ENCODE measurements around the gene EPHA7.

EPHA7 gene

DNA sequence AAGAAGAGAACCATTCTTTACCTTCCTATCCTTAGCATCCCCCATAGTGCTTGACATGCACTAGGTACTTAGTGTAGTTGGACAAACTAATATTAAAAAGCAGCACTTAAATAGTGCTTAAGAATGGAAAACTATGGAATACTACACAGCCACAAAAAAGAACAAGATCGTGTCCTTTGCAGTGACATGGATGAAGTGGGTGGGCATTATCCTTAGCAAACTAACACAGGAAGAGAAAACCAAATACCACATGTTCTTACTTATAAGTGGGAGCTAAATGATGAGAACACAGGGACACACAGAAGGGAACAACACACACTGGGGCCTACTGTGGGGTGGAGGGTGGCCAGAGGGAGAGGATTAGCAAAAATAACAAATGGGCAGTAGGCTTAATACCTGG lies 66.8 kb downstream of the EPHA7 start:
- H3K4me3 ChIP-seq (replicated peaks in 1 of 2; ENCODE audit: low read depth in 2 of 2, low read length in 2 of 2): no peak overlapping the region
- TF ChIP-seq, protein P1, sequence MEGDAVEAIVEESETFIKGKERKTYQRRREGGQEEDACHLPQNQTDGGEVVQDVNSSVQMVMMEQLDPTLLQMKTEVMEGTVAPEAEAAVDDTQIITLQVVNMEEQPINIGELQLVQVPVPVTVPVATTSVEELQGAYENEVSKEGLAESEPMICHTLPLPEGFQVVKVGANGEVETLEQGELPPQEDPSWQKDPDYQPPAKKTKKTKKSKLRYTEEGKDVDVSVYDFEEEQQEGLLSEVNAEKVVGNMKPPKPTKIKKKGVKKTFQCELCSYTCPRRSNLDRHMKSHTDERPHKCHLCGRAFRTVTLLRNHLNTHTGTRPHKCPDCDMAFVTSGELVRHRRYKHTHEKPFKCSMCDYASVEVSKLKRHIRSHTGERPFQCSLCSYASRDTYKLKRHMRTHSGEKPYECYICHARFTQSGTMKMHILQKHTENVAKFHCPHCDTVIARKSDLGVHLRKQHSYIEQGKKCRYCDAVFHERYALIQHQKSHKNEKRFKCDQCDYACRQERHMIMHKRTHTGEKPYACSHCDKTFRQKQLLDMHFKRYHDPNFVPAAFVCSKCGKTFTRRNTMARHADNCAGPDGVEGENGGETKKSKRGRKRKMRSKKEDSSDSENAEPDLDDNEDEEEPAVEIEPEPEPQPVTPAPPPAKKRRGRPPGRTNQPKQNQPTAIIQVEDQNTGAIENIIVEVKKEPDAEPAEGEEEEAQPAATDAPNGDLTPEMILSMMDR (IDR thresholded peaks at IDR 0.05; ENCODE audit: low read depth, low read length): no peak
- DNase-seq (ENCODE audit: low read depth in 2 of 2): no peak

GRCh38 chr6:93351222-93351621 lies 68.1 kb downstream of the EPHA7 start:
- DNase-seq (ENCODE audit: low read depth in 2 of 2): no peak
- TF ChIP-seq, protein P1 (IDR thresholded peaks at IDR 0.05; ENCODE audit: low read depth, low read length): no peak
- no peak overlapping the region for H3K4me3 ChIP-seq (replicated peaks in 1 of 2; ENCODE audit: low read depth in 2 of 2, low read length in 2 of 2)

- TF ChIP-seq, protein P1 (IDR thresholded peaks at IDR 0.05; ENCODE audit: low read depth, low read length): no peak
- DNase-seq (ENCODE audit: low read depth in 2 of 2): no peak
- H3K4me3 ChIP-seq (replicated peaks in 1 of 2; ENCODE audit: low read depth in 2 of 2, low read length in 2 of 2): no peak overlapping the region
Observed at GRCh38 chr6:93350774-93351173, 68.6 kb downstream of the EPHA7 start.

DNA sequence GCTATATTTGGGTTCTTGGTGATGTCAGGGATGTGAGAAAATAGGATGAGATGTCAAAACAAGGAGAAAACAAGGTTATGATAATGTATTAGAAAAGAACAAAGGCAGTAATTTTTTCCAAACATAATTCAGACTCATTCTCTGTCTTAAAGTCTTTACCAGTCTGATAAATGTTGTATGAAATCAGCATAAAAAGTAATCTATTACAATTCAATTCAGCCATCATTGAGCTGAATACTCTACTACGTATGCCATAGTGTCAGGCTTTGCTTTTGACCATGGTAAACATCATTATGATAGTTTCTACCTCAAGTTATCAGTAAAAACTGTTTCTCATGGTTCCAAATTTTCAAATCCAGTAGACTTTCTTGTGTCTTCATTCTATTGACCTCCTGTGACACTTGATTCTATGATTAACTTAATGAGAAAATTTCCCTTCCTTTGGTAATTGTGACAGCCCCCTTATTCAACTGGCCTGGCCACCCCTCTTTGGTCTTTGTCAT lies 75.0 kb downstream of the EPHA7 start:
- TF ChIP-seq, protein P1 (IDR thresholded peaks at IDR 0.05; ENCODE audit: low read depth, low read length): no peak
- H3K4me3 ChIP-seq (replicated peaks in 1 of 2; ENCODE audit: low read depth in 2 of 2, low read length in 2 of 2): no peak overlapping the region
- no peak for DNase-seq (ENCODE audit: low read depth in 2 of 2)

DNA sequence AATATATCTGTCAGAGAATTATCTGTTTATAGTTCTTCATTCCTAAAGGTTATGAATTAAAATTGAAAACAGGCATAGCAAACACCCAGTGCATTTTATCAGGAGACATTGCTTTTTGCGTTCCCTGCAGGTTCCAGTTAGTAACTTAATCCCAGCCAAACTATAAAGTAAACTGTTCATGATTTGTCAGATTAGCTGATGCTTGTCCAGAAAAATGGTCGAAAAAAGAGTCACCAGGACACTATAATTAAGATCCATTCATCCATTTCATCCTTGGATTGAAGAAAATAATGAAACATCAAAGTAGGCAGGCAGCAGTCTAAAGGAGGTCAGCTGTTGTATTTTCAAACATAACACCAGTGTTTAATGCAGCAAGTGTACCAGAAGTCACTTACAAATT lies 75.9 kb downstream of the EPHA7 start:
- DNase-seq (ENCODE audit: low read depth in 2 of 2): no peak
- TF ChIP-seq, protein P1 (IDR thresholded peaks at IDR 0.05; ENCODE audit: low read depth, low read length): no peak
- H3K4me3 ChIP-seq (replicated peaks in 1 of 2; ENCODE audit: low read depth in 2 of 2, low read length in 2 of 2): no peak overlapping the region

DNA sequence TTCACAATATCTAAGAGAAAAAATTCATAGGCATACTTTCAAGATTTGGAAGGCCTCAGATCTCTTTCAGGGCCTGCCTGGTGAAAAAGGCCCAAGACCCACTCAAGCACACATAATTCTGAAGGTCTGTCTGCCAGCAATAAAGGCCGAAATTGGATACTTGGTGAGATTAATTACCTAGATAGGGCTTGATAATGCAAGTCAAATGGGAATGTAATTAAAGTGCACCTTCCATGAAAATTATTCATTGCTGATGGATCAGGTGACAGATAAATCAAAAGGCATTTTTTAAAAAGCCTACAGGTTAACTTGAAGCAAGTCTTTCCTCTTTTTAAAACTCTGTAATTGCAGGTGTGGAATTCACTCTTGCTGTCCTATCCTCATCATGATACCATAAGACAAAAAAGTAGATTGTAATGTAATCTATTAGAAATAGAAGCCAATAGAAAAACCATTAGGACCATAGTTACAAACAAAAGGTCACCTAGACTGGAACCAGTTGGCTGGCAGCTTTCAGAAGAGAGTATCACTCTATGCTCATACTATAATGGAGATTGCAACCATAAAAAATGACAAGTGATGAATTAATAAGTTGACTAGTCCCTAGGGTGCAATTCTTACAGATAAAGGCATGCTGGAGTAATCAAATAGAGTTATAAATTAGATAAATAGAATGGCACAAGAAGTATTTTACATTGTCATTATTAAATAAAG lies 77.3 kb downstream of the EPHA7 start:
- no peak overlapping the region for H3K4me3 ChIP-seq (replicated peaks in 1 of 2; ENCODE audit: low read depth in 2 of 2, low read length in 2 of 2)
- DNase-seq (ENCODE audit: low read depth in 2 of 2): no peak
- TF ChIP-seq, protein P1 (IDR thresholded peaks at IDR 0.05; ENCODE audit: low read depth, low read length): no peak
